ENCODE data around the gene GP1BA.

GP1BA gene

GRCh38 chr17:4970273-4970672, 38.2 kb downstream of the GP1BA start:
- Histone ChIP-seq H3K27ac (ENCODE audit: low read depth, low read length) (no peak overlapping the region), H3F3A (ENCODE audit: control insufficient read depth, insufficient read depth) (no peaks in the 10 kb centered on the region; the same call in 1 of the 2 replicates), H3K4me2 (ENCODE audit: low read length) (no peak overlapping the region), H3K9me2 (replicated peaks; ENCODE audit: control insufficient read depth, low read length) (no peaks in the 10 kb centered on the region), H3K27me3 (ENCODE audit: control insufficient read depth, low read length) (no peaks in the 10 kb centered on the region), H3K4me3 (ENCODE audit: low read length) (no peak overlapping the region), H4K20me1 (ENCODE audit: control insufficient read depth, insufficient read depth, low read depth, low read length) (no peaks in the 10 kb centered on the region), H3K79me2 (ENCODE audit: control insufficient read depth, low read length) (peaks cover 27% of the 10 kb centered on the region), H3K36me3 (ENCODE audit: control insufficient read depth, low read length) (peaks cover 66% of the 10 kb centered on the region), H3K9me3 (ENCODE audit: control insufficient read depth, insufficient read depth, low read length) (no peaks in the 10 kb centered on the region), H3K4me1 (ENCODE audit: control insufficient read depth, low read length) (peaks cover 19% of the 10 kb centered on the region)
- TF ChIP-seq EZH2phosphoT487 (IDR thresholded peaks at IDR 0.05; ENCODE audit: borderline replicate concordance, low read length) (no peak), CTCF (IDR thresholded peaks at IDR 0.05; ENCODE audit: low read depth, low read length, poor library complexity, severe bottlenecking) (no peak)

GRCh38 chr17:4971826-4972225, 39.7 kb downstream of the GP1BA start:
- H3K27ac ChIP-seq (ENCODE audit: low read depth, low read length), result no peak overlapping the region
- H3K4me2 ChIP-seq (ENCODE audit: low read length), result no peak overlapping the region
- H3K4me3 ChIP-seq (ENCODE audit: low read length), result no peak overlapping the region
- H3K36me3 ChIP-seq (ENCODE audit: control insufficient read depth, low read length), result peaks cover 57% of the 10 kb centered on the region
- TF ChIP-seq CTCF (IDR thresholded peaks at IDR 0.05; ENCODE audit: low read depth, low read length, poor library complexity, severe bottlenecking), result no peak
- peaks cover 13% of the 10 kb centered on the region for H3K79me2 ChIP-seq (ENCODE audit: control insufficient read depth, low read length)
- H3K9me3 ChIP-seq (ENCODE audit: control insufficient read depth, insufficient read depth, low read length), result no peaks in the 10 kb centered on the region
- no peaks in the 10 kb centered on the region for H4K20me1 ChIP-seq (ENCODE audit: control insufficient read depth, insufficient read depth, low read depth, low read length)
- H3K4me1 ChIP-seq (ENCODE audit: control insufficient read depth, low read length), result peaks cover 10% of the 10 kb centered on the region
- H3F3A ChIP-seq (ENCODE audit: control insufficient read depth, insufficient read depth), result no peaks in the 10 kb centered on the region; the same call in 1 of the 2 replicates
- H3K9me2 ChIP-seq (replicated peaks; ENCODE audit: control insufficient read depth, low read length), result no peaks in the 10 kb centered on the region
- H3K27me3 ChIP-seq (ENCODE audit: control insufficient read depth, low read length), result no peaks in the 10 kb centered on the region

- TF ChIP-seq CTCF (IDR thresholded peaks at IDR 0.05; ENCODE audit: low read depth, low read length, poor library complexity, severe bottlenecking) (no peak), EZH2phosphoT487 (IDR thresholded peaks at IDR 0.05; ENCODE audit: borderline replicate concordance, low read length) (no peak)
- Histone ChIP-seq H3K4me1 (ENCODE audit: control insufficient read depth, low read length) (peaks cover 10% of the 10 kb centered on the region), H3F3A (ENCODE audit: control insufficient read depth, insufficient read depth) (no peaks in the 10 kb centered on the region; the same call in 1 of the 2 replicates), H3K9me2 (replicated peaks; ENCODE audit: control insufficient read depth, low read length) (no peaks in the 10 kb centered on the region), H3K4me2 (ENCODE audit: low read length) (no peak overlapping the region), H3K9me3 (ENCODE audit: control insufficient read depth, insufficient read depth, low read length) (no peaks in the 10 kb centered on the region), H3K27me3 (ENCODE audit: control insufficient read depth, low read length) (no peaks in the 10 kb centered on the region), H3K36me3 (ENCODE audit: control insufficient read depth, low read length) (peaks cover 61% of the 10 kb centered on the region), H3K27ac (ENCODE audit: low read depth, low read length) (no peak overlapping the region), H4K20me1 (ENCODE audit: control insufficient read depth, insufficient read depth, low read depth, low read length) (no peaks in the 10 kb centered on the region), H3K79me2 (ENCODE audit: control insufficient read depth, low read length) (peaks cover 11% of the 10 kb centered on the region), H3K4me3 (ENCODE audit: low read length) (no peak overlapping the region)
Measured at GRCh38 chr17:4972322-4972721, 40.2 kb downstream of the GP1BA start.

GRCh38 chr17:4972752-4973151, 40.7 kb downstream of the GP1BA start:
- H3F3A ChIP-seq (ENCODE audit: control insufficient read depth, insufficient read depth), result no peaks in the 10 kb centered on the region; the same call in 1 of the 2 replicates
- TF ChIP-seq CTCF (IDR thresholded peaks at IDR 0.05; ENCODE audit: low read depth, low read length, poor library complexity, severe bottlenecking) (no peak), EZH2phosphoT487 (IDR thresholded peaks at IDR 0.05; ENCODE audit: borderline replicate concordance, low read length) (no peak)
- no peaks in the 10 kb centered on the region for H3K9me3 ChIP-seq (ENCODE audit: control insufficient read depth, insufficient read depth, low read length)
- no peaks in the 10 kb centered on the region for H4K20me1 ChIP-seq (ENCODE audit: control insufficient read depth, insufficient read depth, low read depth, low read length)
- H3K4me3 ChIP-seq (ENCODE audit: low read length), result no peak overlapping the region
- no peak overlapping the region for H3K4me2 ChIP-seq (ENCODE audit: low read length)
- H3K27ac ChIP-seq (ENCODE audit: low read depth, low read length), result no peak overlapping the region
- H3K27me3 ChIP-seq (ENCODE audit: control insufficient read depth, low read length), result no peaks in the 10 kb centered on the region
- H3K36me3 ChIP-seq (ENCODE audit: control insufficient read depth, low read length), result peaks cover 65% of the 10 kb centered on the region
- peaks cover 10% of the 10 kb centered on the region for H3K4me1 ChIP-seq (ENCODE audit: control insufficient read depth, low read length)
- H3K79me2 ChIP-seq (ENCODE audit: control insufficient read depth, low read length), result peaks cover 11% of the 10 kb centered on the region
- no peaks in the 10 kb centered on the region for H3K9me2 ChIP-seq (replicated peaks; ENCODE audit: control insufficient read depth, low read length)
